ENCODE measurements around the gene POLR3B.
A peak's percentile ranks its signal among the peaks of the same experiment; 100 is the strongest.
"Not testable (repeated sequence)": the region's sequence is repeated elsewhere in the genome, so short reads cannot be mapped to it uniquely, and the experiment has no call there.

The POLR3B gene

DNA sequence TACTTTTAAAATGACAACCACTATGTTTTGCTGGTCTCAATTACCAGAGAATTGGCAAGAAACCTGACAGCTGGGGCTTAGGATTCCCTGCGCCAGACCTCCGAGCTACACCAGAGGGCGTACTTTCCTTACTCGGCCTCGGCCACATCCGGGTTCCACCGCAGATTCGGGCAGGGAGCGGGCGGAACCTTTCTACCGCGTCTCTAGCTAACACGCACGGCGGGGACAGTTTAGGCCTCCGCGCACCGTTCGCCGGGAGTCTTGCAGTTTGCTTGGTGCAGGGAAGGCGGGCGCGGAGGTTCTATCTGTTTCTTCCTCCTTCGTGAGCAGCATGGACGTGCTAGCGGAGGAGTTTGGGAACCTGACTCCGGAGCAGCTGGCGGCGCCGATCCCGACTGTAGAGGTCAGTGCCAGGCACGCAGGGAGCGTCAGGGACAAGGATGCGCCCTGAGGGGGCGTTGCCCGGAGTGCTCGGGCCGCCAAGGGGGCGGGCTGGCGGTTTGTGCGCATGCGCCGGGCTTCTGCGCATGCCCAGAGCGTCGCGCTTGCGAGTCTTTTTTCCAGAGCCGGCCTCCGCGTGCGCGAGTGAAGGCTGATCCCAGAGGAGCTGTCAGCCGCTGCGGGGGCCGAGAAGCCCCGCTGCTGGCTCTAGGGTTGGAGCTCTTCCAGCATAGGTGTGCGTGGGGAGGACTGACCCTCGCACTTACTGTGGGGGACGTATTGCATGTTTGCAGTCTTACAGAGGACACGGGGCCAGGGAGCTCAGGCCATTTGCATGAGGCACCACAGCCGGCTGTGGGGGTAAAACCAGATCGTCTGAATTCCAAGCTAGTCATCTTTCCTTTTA, at the start of gene POLR3B:
Gene POLR3B, plus strand, starts transcription at position 200 of the 847 bp plus-strand sequence. Its CDS starts 132 bp downstream, at position 332.
- H3K9me3 ChIP-seq (ENCODE audit: insufficient read depth, low read depth, low read length) = no peaks in the 10 kb centered on the region
- no peak within 1 kb of the TSS for H3K27ac ChIP-seq (ENCODE audit: low read length)
- no peaks in the 10 kb centered on the region for H3K27me3 ChIP-seq (ENCODE audit: insufficient read depth, low read length)
- H3K4me1 ChIP-seq (ENCODE audit: insufficient read depth, low read length) = no peaks in the 10 kb centered on the region
- peak within 1 kb of the TSS; percentile 77 for H3K9ac ChIP-seq (ENCODE audit: low read depth, low read length)
- H3K4me3 ChIP-seq (ENCODE audit: low read length) = peak within 1 kb of the TSS; percentile 81
- no peaks in the 10 kb centered on the region for H3K36me3 ChIP-seq (ENCODE audit: insufficient read depth, low read depth, low read length)

- Histone ChIP-seq H3K36me3 (ENCODE audit: insufficient read depth, low read depth, low read length) (no peaks in the 10 kb centered on the region), H3K27ac (ENCODE audit: low read length) (no peak overlapping the region), H3K27me3 (ENCODE audit: insufficient read depth, low read length) (no peaks in the 10 kb centered on the region), H3K9me3 (ENCODE audit: insufficient read depth, low read depth, low read length) (no peaks in the 10 kb centered on the region), H3K4me1 (ENCODE audit: insufficient read depth, low read length) (no peaks in the 10 kb centered on the region), H3K4me3 (ENCODE audit: low read length) (no peak overlapping the region), H3K9ac (ENCODE audit: low read depth, low read length) (no peak overlapping the region)
These were observed 49.4 kb upstream of the POLR3B start for GRCh38 chr12:106308121-106308520.

DNA sequence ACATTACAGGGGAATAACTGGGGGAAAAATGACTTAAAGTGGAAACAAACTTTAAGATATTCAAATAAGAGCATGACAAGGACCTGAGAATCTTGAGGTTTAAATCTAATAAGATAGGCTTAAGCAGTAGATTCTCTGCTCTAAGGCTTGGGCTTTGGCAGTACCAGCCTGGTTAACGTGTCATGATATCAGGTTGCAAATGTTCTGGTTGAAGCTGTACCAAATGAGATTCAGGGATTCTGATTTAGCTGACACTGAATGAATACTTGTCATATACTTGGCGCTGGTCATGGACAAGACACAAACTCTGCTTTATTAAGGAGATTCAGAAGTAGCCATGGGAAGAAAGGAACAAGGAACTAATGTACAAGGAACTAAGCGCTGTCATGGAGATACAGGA, 48.9 kb upstream of the POLR3B start:
- Histone ChIP-seq H3K9ac (ENCODE audit: low read depth, low read length) (no peak overlapping the region), H3K4me3 (ENCODE audit: low read length) (no peak overlapping the region), H3K27ac (ENCODE audit: low read length) (no peak overlapping the region), H3K27me3 (ENCODE audit: insufficient read depth, low read length) (no peaks in the 10 kb centered on the region), H3K4me1 (ENCODE audit: insufficient read depth, low read length) (no peaks in the 10 kb centered on the region), H3K9me3 (ENCODE audit: insufficient read depth, low read depth, low read length) (no peaks in the 10 kb centered on the region), H3K36me3 (ENCODE audit: insufficient read depth, low read depth, low read length) (no peaks in the 10 kb centered on the region)

GRCh38 chr12:106309671-106310505, 47.7 kb upstream of the POLR3B start:
- Histone ChIP-seq H3K4me3 (ENCODE audit: low read length) (no peak overlapping the region), H3K4me1 (ENCODE audit: insufficient read depth, low read length) (no peaks in the 10 kb centered on the region), H3K27ac (ENCODE audit: low read length) (no peak overlapping the region), H3K9me3 (ENCODE audit: insufficient read depth, low read depth, low read length) (no peaks in the 10 kb centered on the region), H3K36me3 (ENCODE audit: insufficient read depth, low read depth, low read length) (no peaks in the 10 kb centered on the region), H3K9ac (ENCODE audit: low read depth, low read length) (no peak overlapping the region), H3K27me3 (ENCODE audit: insufficient read depth, low read length) (no peaks in the 10 kb centered on the region)

GRCh38 chr12:106310687-106311086, 46.9 kb upstream of the POLR3B start:
- Histone ChIP-seq H3K27ac (ENCODE audit: low read length) (no peak overlapping the region), H3K4me1 (ENCODE audit: insufficient read depth, low read length) (no peaks in the 10 kb centered on the region), H3K4me3 (ENCODE audit: low read length) (no peak overlapping the region), H3K36me3 (ENCODE audit: insufficient read depth, low read depth, low read length) (no peaks in the 10 kb centered on the region), H3K9me3 (ENCODE audit: insufficient read depth, low read depth, low read length) (no peaks in the 10 kb centered on the region), H3K27me3 (ENCODE audit: insufficient read depth, low read length) (no peaks in the 10 kb centered on the region), H3K9ac (ENCODE audit: low read depth, low read length) (no peak overlapping the region)

- H3K9me3 ChIP-seq (ENCODE audit: insufficient read depth, low read depth, low read length) = no peaks in the 10 kb centered on the region
- H3K27me3 ChIP-seq (ENCODE audit: insufficient read depth, low read length) = no peaks in the 10 kb centered on the region
- H3K4me1 ChIP-seq (ENCODE audit: insufficient read depth, low read length) = no peaks in the 10 kb centered on the region
- H3K27ac ChIP-seq (ENCODE audit: low read length) = no peak overlapping the region
- no peak overlapping the region for H3K9ac ChIP-seq (ENCODE audit: low read depth, low read length)
- no peak overlapping the region for H3K4me3 ChIP-seq (ENCODE audit: low read length)
- no peaks in the 10 kb centered on the region for H3K36me3 ChIP-seq (ENCODE audit: insufficient read depth, low read depth, low read length)
These were observed 46.4 kb upstream of the POLR3B start for GRCh38 chr12:106311139-106311538.

DNA sequence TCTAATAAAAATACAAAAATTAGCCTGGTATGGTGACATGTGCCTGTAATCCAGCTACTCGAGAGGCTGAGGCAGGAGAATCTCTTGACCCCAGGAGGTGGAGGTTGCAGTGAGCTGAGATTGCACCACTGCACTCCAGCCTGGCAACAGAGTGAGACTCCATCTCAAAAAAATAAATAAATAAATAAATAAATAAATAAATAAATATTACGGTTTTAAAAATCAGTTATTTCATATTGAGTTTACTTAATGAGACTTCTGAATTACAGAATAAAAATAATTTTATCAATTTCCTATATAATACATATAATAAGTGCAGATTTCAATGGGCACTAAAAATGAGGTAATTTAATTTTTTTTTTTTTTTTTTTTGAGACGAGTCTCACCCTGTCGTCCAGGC, 44.1 kb upstream of the POLR3B start:
- not testable (repeated sequence) for H3K27ac ChIP-seq (ENCODE audit: low read length); H3K4me3 ChIP-seq (ENCODE audit: low read length); H3K9ac ChIP-seq (ENCODE audit: low read depth, low read length); H3K36me3 ChIP-seq (ENCODE audit: insufficient read depth, low read depth, low read length); H3K4me1 ChIP-seq (ENCODE audit: insufficient read depth, low read length); H3K27me3 ChIP-seq (ENCODE audit: insufficient read depth, low read length); H3K9me3 ChIP-seq (ENCODE audit: insufficient read depth, low read depth, low read length)

DNA sequence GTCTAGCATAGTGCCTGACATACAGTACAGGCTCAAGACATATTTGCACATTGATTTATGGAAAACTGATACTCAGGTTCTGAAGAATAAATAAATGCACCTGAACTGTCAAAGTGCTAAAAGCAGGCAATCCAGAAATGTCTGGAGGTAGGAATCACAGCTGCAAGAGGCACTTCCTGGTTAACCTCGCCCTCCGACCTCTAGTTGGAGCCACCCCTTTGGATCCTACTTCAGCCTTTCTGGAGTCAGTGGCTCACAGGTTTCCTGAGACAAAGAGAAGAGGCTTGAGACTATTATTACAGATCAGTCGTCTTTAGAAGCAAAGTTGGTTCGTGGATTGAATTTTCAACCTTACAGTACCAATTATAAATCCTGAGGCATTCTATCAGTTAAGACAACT, 42.0 kb upstream of the POLR3B start:
- no peaks in the 10 kb centered on the region for H3K27me3 ChIP-seq (ENCODE audit: insufficient read depth, low read length)
- H3K27ac ChIP-seq (ENCODE audit: low read length) = no peak overlapping the region
- no peak overlapping the region for H3K9ac ChIP-seq (ENCODE audit: low read depth, low read length)
- no peak overlapping the region for H3K4me3 ChIP-seq (ENCODE audit: low read length)
- no peaks in the 10 kb centered on the region for H3K36me3 ChIP-seq (ENCODE audit: insufficient read depth, low read depth, low read length)
- no peaks in the 10 kb centered on the region for H3K9me3 ChIP-seq (ENCODE audit: insufficient read depth, low read depth, low read length)
- H3K4me1 ChIP-seq (ENCODE audit: insufficient read depth, low read length) = no peaks in the 10 kb centered on the region

DNA sequence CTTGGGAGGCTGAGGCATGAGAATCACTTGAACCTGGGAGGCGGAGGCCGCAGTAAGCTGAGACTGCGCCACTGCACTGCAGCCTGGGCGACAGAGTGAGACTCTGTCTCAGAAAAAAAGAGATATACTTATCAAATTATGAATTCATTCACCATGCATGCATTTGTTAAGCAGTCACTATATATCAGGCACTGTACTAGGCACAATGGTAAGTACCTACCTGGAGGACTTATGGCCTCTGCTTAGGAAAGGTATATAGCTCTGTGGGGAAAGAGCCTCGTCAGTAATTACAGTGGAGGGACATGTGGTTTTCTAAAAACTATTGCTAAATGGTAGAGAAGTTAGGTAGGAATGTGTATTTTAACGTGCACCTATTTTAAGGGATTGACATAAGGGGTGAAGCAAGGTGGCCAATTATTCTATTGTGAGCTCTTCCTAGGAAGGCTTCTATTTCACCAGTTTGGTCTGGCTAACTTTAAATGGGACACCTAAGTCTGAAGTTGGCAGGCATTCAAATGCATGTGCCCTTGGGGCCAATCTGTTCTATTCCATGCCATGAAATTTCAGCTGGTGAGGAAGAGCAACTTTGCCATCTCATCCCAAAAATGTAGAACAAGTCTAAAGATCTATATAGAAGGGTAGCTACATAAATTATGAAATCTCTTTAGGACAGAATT, 40.0 kb upstream of the POLR3B start:
- no peaks in the 10 kb centered on the region for H3K36me3 ChIP-seq (ENCODE audit: insufficient read depth, low read depth, low read length)
- no peaks in the 10 kb centered on the region for H3K27me3 ChIP-seq (ENCODE audit: insufficient read depth, low read length)
- no peak overlapping the region for H3K9ac ChIP-seq (ENCODE audit: low read depth, low read length)
- H3K4me3 ChIP-seq (ENCODE audit: low read length) = no peak overlapping the region
- H3K27ac ChIP-seq (ENCODE audit: low read length) = no peak overlapping the region
- H3K4me1 ChIP-seq (ENCODE audit: insufficient read depth, low read length) = no peaks in the 10 kb centered on the region
- no peaks in the 10 kb centered on the region for H3K9me3 ChIP-seq (ENCODE audit: insufficient read depth, low read depth, low read length)

DNA sequence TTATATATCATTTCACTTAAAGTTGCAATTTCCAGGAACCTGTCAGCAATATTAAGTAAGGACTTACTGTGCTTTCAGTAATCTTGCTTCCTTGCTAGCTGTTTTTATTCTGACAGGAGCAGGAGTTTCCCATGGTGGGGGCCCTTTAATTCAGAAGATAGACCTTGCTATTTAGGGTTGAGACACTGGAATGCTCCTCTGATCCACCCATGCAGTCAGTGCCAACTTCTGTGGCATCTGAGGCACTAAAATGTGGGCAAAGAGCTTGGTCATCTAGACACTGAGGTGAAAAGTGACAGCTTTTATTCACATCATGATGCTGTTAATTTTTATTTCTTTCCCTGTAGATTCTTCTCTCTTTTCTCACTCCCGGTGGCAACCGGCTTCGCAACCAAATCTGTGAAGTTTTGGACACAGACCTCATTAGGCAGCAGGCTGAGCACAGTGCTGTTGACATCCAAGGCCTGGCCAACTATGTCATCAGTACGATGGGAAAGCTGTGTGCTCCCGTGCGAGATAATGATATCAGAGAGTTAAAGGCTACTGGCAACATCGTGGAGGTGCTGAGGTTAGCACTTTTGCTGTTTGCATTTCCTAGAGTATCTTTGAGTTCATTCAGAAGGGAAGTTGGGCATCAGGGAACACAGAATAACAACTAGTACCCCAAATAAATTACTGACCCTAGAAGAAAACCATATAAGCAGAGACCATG, 36.3 kb upstream of the POLR3B start:
- peaks cover 6% of the 10 kb centered on the region for H3K27me3 ChIP-seq (ENCODE audit: insufficient read depth, low read length)
- no peaks in the 10 kb centered on the region for H3K9me3 ChIP-seq (ENCODE audit: insufficient read depth, low read depth, low read length)
- H3K4me3 ChIP-seq (ENCODE audit: low read length) = no peak overlapping the region
- no peaks in the 10 kb centered on the region for H3K36me3 ChIP-seq (ENCODE audit: insufficient read depth, low read depth, low read length)
- H3K27ac ChIP-seq (ENCODE audit: low read length) = no peak overlapping the region
- H3K9ac ChIP-seq (ENCODE audit: low read depth, low read length) = no peak overlapping the region
- H3K4me1 ChIP-seq (ENCODE audit: insufficient read depth, low read length) = no peaks in the 10 kb centered on the region

- no peak overlapping the region for H3K4me3 ChIP-seq (ENCODE audit: low read length)
- peaks cover 11% of the 10 kb centered on the region for H3K27me3 ChIP-seq (ENCODE audit: insufficient read depth, low read length)
These were observed 34.0 kb upstream of the POLR3B start for GRCh38 chr12:106323537-106323936.

More at GRCh38 chr12:106323537-106323936, 34.0 kb upstream of the POLR3B start:
- H3K9ac ChIP-seq (ENCODE audit: low read depth, low read length) = no peak overlapping the region
- H3K27ac ChIP-seq (ENCODE audit: low read length) = no peak overlapping the region
- no peaks in the 10 kb centered on the region for H3K4me1 ChIP-seq (ENCODE audit: insufficient read depth, low read length)
- H3K9me3 ChIP-seq (ENCODE audit: insufficient read depth, low read depth, low read length) = no peaks in the 10 kb centered on the region
- H3K36me3 ChIP-seq (ENCODE audit: insufficient read depth, low read depth, low read length) = no peaks in the 10 kb centered on the region

All from iPS-20b (cell line).